ENCODE results near the gene GTF2IRD1. TPM values are rescaled to one million over a fixed set of nuclear protein-coding genes. Genes with fewer than 3 reads are reported as not detected.
A peak's percentile ranks its signal among the peaks of the same experiment; 100 is the strongest.

Gene GTF2IRD1
- total RNA-seq, 1 experiment from 2014 or later, result 34.3 TPM

DNA sequence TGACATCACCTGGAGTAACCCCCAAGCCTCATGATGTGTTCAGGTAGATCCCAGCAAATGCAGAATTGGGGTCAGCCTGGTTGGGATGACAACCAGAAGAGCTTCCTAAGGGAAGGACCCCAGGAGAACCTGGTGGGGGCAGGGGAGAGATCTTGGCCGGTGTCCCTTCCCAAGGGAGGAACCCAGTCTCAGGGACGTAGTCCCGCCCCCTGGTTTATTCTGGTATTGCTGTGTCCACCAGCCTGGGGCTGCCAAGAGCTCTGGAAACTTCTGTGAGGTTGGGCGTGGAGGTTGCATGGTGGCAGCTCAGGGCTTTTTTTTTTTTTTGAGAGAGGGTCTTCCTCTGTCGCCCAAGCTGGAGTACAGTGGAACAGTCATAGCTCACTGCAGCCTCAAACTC is 19.4 kb downstream of the GTF2IRD1 start:
- Histone ChIP-seq H3K27me3 (ENCODE audit: insufficient read depth, low read length) (no peaks in the 10 kb centered on the region), H3K23me2 (ENCODE audit: insufficient read length, low read depth, low read length, poor library complexity, severe bottlenecking) (no peaks in the 10 kb centered on the region), H2BK120ac (ENCODE audit: low read depth, low read length, poor library complexity, severe bottlenecking) (no peak overlapping the region), H3K56ac (ENCODE audit: insufficient read length, low read depth, low read length) (no peak overlapping the region), H3K9me3 (ENCODE audit: control insufficient read depth, low read depth, low read length) (no peaks in the 10 kb centered on the region), H4K5ac (ENCODE audit: insufficient read length, low read depth, low read length) (no peak overlapping the region), H3K4ac (ENCODE audit: low read depth, low read length) (no peak overlapping the region), H4K20me1 (ENCODE audit: control insufficient read depth, insufficient read depth, insufficient read length) (no peaks in the 10 kb centered on the region), H3K4me2 (ENCODE audit: insufficient read depth, insufficient read length, low read length) (no peak overlapping the region), H3K79me1 (ENCODE audit: insufficient read depth, low read depth, low read length, poor library complexity, severe bottlenecking) (no peaks in the 10 kb centered on the region), H2AFZ (ENCODE audit: low read length) (no peak overlapping the region), H2BK5ac (ENCODE audit: insufficient read length, low read length) (no peak overlapping the region), H3K14ac (ENCODE audit: insufficient read depth, low read length) (no peak overlapping the region), H3K23ac (ENCODE audit: insufficient read length, low read depth, low read length) (no peak overlapping the region), H3K27ac (ENCODE audit: insufficient read length, low read depth, low read length) (no peak overlapping the region), H3K9ac (ENCODE audit: extremely low read depth, insufficient read length, low read length) (no peak overlapping the region), H2BK20ac (ENCODE audit: low read depth, low read length, poor library complexity, severe bottlenecking) (no peak overlapping the region), H4K8ac (replicated peaks; ENCODE audit: insufficient read length, low read depth, low read length) (no peak overlapping the region), H4K91ac (ENCODE audit: insufficient read length, low read depth, low read length) (no peak overlapping the region), H3K79me2 (ENCODE audit: insufficient read depth, low read length) (no peaks in the 10 kb centered on the region; the same call in 1 of the 2 replicates), H2BK12ac (ENCODE audit: insufficient read length, low read depth, low read length) (no peak overlapping the region), H3T11ph (ENCODE audit: low read length) (no peak overlapping the region), H3K4me1 (ENCODE audit: insufficient read depth, low read length) (no peaks in the 10 kb centered on the region), H3K18ac (ENCODE audit: insufficient read length, low read depth, low read length) (no peak overlapping the region), H2AK5ac (ENCODE audit: insufficient read length, low read length) (no peak overlapping the region), H2BK15ac (ENCODE audit: low read depth, low read length) (no peak overlapping the region)
- DNase-seq, result no peak
- H3K36me3 Mint-ChIP-seq (ENCODE audit: insufficient read depth in 1 of 3, low read depth in 3 of 3), result peaks cover 0 to 12% (median 10%) of the 10 kb centered on the region in 3 experiments; a peak in 4 of 7 replicates
- TF ChIP-seq, protein P1, sequence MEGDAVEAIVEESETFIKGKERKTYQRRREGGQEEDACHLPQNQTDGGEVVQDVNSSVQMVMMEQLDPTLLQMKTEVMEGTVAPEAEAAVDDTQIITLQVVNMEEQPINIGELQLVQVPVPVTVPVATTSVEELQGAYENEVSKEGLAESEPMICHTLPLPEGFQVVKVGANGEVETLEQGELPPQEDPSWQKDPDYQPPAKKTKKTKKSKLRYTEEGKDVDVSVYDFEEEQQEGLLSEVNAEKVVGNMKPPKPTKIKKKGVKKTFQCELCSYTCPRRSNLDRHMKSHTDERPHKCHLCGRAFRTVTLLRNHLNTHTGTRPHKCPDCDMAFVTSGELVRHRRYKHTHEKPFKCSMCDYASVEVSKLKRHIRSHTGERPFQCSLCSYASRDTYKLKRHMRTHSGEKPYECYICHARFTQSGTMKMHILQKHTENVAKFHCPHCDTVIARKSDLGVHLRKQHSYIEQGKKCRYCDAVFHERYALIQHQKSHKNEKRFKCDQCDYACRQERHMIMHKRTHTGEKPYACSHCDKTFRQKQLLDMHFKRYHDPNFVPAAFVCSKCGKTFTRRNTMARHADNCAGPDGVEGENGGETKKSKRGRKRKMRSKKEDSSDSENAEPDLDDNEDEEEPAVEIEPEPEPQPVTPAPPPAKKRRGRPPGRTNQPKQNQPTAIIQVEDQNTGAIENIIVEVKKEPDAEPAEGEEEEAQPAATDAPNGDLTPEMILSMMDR (conservative IDR thresholded peaks at IDR 0.05), result no peak
- H3K27ac Mint-ChIP-seq, result peak overlapping the region in 1 of 3 experiments; percentile 93; a peak in 2 of 7 replicates
- H3K9me3 Mint-ChIP-seq, result no peaks in the 10 kb centered on the region
- H3K4me1 Mint-ChIP-seq, result peaks cover 12% of the 10 kb centered on the region in 2 experiments
- H3K27me3 Mint-ChIP-seq (ENCODE audit: low read depth), result no peaks in the 10 kb centered on the region
- no CpG with 5 or more reads among the region's 5 CpGs for WGBS (ENCODE audit: extremely low coverage, insufficient read length, low lambda C conversion rate)
- no peak overlapping the region for H3K4me3 Mint-ChIP-seq

Data from H9 (cell line).